AG09319 (cell line): ENCODE measurements around the gene SGMS1.

ENCODE experiments used
- DNase-seq: peaks from one replicate; pipeline ENCODE4 v3.0.0-alpha.2; 2010; ENCODE audit warnings: low read depth; ENCODE audit errors: extremely low read depth
- TF ChIP-seq, protein P1 (sequence below): IDR thresholded peaks from 2 replicates; pipeline ENCODE4 v1.5.1; 2011; ENCODE audit warnings: low read depth, mild to moderate bottlenecking, inconsistent platforms, low read length, moderate library complexity

SGMS1 gene

DNA sequence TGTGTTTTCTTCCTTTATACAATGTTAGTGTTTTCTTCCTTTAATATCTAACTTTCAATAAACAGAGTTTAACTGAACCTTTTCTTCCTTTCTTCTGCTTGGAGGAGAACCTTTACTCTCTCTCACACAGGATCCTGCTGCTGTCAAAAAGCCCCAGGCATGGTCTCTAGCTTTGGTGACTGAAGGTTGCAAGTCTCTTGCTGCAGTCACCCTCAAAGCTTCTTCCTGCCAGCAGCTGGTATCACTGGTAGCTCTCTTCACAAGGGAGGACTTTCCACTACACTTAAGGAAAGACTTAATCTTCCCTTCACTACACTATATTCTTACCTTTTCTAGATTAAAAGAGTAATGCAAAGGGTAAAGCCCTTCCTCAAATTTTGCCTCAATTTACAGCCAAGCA is 153.4 kb downstream of the SGMS1 start:
- TF ChIP-seq, protein P1, sequence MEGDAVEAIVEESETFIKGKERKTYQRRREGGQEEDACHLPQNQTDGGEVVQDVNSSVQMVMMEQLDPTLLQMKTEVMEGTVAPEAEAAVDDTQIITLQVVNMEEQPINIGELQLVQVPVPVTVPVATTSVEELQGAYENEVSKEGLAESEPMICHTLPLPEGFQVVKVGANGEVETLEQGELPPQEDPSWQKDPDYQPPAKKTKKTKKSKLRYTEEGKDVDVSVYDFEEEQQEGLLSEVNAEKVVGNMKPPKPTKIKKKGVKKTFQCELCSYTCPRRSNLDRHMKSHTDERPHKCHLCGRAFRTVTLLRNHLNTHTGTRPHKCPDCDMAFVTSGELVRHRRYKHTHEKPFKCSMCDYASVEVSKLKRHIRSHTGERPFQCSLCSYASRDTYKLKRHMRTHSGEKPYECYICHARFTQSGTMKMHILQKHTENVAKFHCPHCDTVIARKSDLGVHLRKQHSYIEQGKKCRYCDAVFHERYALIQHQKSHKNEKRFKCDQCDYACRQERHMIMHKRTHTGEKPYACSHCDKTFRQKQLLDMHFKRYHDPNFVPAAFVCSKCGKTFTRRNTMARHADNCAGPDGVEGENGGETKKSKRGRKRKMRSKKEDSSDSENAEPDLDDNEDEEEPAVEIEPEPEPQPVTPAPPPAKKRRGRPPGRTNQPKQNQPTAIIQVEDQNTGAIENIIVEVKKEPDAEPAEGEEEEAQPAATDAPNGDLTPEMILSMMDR: no peak
- no peak for DNase-seq

- no peak for DNase-seq
- TF ChIP-seq, protein P1: no peak
Observed at GRCh38 chr10:50469778-50470193, 154.0 kb downstream of the SGMS1 start.

DNA sequence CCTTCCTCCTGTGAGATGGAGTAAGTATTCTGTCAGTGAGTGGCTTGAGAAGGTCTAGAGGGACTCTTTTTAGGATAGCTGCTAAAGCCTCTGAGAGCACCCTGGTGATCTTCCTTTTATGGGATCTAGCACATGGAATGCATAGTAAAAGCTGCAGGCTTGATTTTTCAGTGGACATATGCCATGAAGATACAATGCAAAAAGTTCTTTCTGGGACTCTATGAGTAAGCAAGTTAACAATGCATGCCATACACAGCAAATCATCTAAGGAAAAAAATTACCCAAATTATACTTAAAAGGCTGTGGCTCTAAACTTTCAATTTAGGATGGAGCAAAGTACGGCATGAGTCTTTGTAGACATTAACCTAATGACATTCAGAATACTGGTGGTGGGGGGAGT is 154.5 kb downstream of the SGMS1 start:
- no peak for DNase-seq
- TF ChIP-seq, protein P1: no peak

- no peak for DNase-seq
Observed at GRCh38 chr10:50467209-50467608, 156.5 kb downstream of the SGMS1 start.

DNA sequence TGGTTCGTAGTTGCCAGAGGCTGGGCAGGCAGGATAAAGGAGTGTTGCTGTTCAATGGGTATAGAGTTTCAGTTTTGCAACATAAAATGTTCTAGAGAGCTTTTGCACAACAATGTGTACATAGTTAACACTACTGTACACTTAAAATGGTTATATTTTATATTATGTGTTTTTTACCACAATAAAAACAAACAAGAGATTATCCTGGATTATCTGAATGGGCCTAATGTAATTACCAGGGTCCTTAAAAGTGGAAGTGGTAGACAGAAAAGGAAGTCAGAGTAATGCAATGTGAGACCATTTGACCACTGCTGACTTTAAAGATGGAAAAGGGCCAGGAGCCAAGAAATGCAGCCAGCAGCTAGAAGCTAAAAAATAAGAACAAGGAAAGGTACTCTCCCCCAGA is 159.7 kb downstream of the SGMS1 start:
- TF ChIP-seq, protein P1: no peak

More at GRCh38 chr10:50467209-50467608, 156.5 kb downstream of the SGMS1 start:
- TF ChIP-seq, protein P1: no peak

GRCh38 chr10:50461834-50462233 is 161.9 kb downstream of the SGMS1 start:
- TF ChIP-seq, protein P1: no peak
- DNase-seq: no peak

More for the DNA sequence above, 159.7 kb downstream of the SGMS1 start:
- DNase-seq: no peak

DNA sequence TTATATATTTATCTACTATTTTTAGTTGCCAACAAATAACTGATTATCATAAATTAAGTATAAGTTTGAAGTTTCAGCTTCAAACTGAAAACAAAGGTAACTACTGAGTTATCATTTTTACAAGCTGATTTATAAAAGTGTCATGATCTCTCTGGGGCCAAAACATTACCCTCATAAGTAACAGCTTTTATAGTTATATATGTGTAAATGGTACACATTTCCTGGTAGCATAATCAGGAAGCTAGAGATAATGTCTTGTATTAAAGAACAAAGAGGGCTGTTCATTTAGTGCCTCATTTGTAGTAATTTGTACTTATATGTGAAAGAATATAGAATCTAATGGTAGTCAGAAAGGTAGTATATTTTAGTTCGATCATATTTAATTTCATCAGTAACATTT is 162.6 kb downstream of the SGMS1 start:
- no peak for DNase-seq
- TF ChIP-seq, protein P1: no peak
